ENCODE measurements around the gene STT3A.
A peak's percentile ranks its signal among the peaks of the same experiment; 100 is the strongest.

Gene STT3A

GRCh38 chr11:125592305-125593113, at the start of gene STT3A:
STT3A (plus strand) TSS chr11:125592852; CDS start chr11:125595916, 3,064 bp downstream.
- H3K4me3 ChIP-seq (ENCODE audit: low read length): peak within 1 kb of the TSS; percentile 83
- no peaks in the 10 kb centered on the region for H3K36me3 ChIP-seq (ENCODE audit: control insufficient read depth, insufficient read depth, low read length)
- peaks cover 10% of the 10 kb centered on the region for H3K4me1 ChIP-seq (ENCODE audit: control insufficient read depth, insufficient read depth, low read length)
- H3K9ac ChIP-seq (ENCODE audit: low read length): peak within 1 kb of the TSS; percentile 89
- H3K27me3 ChIP-seq (ENCODE audit: control insufficient read depth, insufficient read depth, low read length): no peaks in the 10 kb centered on the region
- no peaks in the 10 kb centered on the region for H3K9me3 ChIP-seq (ENCODE audit: control insufficient read depth, low read length)

- H3K9ac ChIP-seq (ENCODE audit: low read length): no peak overlapping the region
- H3K36me3 ChIP-seq (ENCODE audit: control insufficient read depth, insufficient read depth, low read length): no peaks in the 10 kb centered on the region
Measured at GRCh38 chr11:125550780-125551179, 41.9 kb upstream of the STT3A start.

GRCh38 chr11:125551835-125552342, 40.8 kb upstream of the STT3A start:
- peaks cover 6% of the 10 kb centered on the region for H3K9me3 ChIP-seq (ENCODE audit: control insufficient read depth, low read length)
- H3K4me3 ChIP-seq (ENCODE audit: low read length): no peak overlapping the region

More at GRCh38 chr11:125550780-125551179, 41.9 kb upstream of the STT3A start:
- H3K9me3 ChIP-seq (ENCODE audit: control insufficient read depth, low read length): peaks cover 6% of the 10 kb centered on the region
- no peak overlapping the region for H3K4me3 ChIP-seq (ENCODE audit: low read length)
- no peaks in the 10 kb centered on the region for H3K4me1 ChIP-seq (ENCODE audit: control insufficient read depth, insufficient read depth, low read length)
- H3K27me3 ChIP-seq (ENCODE audit: control insufficient read depth, insufficient read depth, low read length): no peaks in the 10 kb centered on the region

GRCh38 chr11:125552927-125553326, 39.7 kb upstream of the STT3A start:
- Histone ChIP-seq H3K9ac (ENCODE audit: low read length) (no peak overlapping the region), H3K4me3 (ENCODE audit: low read length) (no peak overlapping the region), H3K9me3 (ENCODE audit: control insufficient read depth, low read length) (peaks cover 6% of the 10 kb centered on the region), H3K4me1 (ENCODE audit: control insufficient read depth, insufficient read depth, low read length) (no peaks in the 10 kb centered on the region), H3K27me3 (ENCODE audit: control insufficient read depth, insufficient read depth, low read length) (no peaks in the 10 kb centered on the region), H3K36me3 (ENCODE audit: control insufficient read depth, insufficient read depth, low read length) (no peaks in the 10 kb centered on the region)

More at GRCh38 chr11:125551835-125552342, 40.8 kb upstream of the STT3A start:
- H3K27me3 ChIP-seq (ENCODE audit: control insufficient read depth, insufficient read depth, low read length): no peaks in the 10 kb centered on the region
- H3K9ac ChIP-seq (ENCODE audit: low read length): no peak overlapping the region
- no peaks in the 10 kb centered on the region for H3K4me1 ChIP-seq (ENCODE audit: control insufficient read depth, insufficient read depth, low read length)
- H3K36me3 ChIP-seq (ENCODE audit: control insufficient read depth, insufficient read depth, low read length): no peaks in the 10 kb centered on the region

- Histone ChIP-seq H3K9me3 (ENCODE audit: control insufficient read depth, low read length) (peaks cover 6% of the 10 kb centered on the region), H3K4me1 (ENCODE audit: control insufficient read depth, insufficient read depth, low read length) (no peaks in the 10 kb centered on the region), H3K27me3 (ENCODE audit: control insufficient read depth, insufficient read depth, low read length) (no peaks in the 10 kb centered on the region), H3K9ac (ENCODE audit: low read length) (no peak overlapping the region), H3K4me3 (ENCODE audit: low read length) (no peak overlapping the region), H3K36me3 (ENCODE audit: control insufficient read depth, insufficient read depth, low read length) (no peaks in the 10 kb centered on the region)
Measured at GRCh38 chr11:125553357-125553756, 39.3 kb upstream of the STT3A start.

GRCh38 chr11:125554038-125554437, 38.6 kb upstream of the STT3A start:
- Histone ChIP-seq H3K9ac (ENCODE audit: low read length) (no peak overlapping the region), H3K9me3 (ENCODE audit: control insufficient read depth, low read length) (peaks cover 6% of the 10 kb centered on the region), H3K36me3 (ENCODE audit: control insufficient read depth, insufficient read depth, low read length) (no peaks in the 10 kb centered on the region), H3K4me1 (ENCODE audit: control insufficient read depth, insufficient read depth, low read length) (no peaks in the 10 kb centered on the region), H3K4me3 (ENCODE audit: low read length) (no peak overlapping the region), H3K27me3 (ENCODE audit: control insufficient read depth, insufficient read depth, low read length) (no peaks in the 10 kb centered on the region)

- no peaks in the 10 kb centered on the region for H3K9me3 ChIP-seq (ENCODE audit: control insufficient read depth, low read length)
- no peak overlapping the region for H3K4me3 ChIP-seq (ENCODE audit: low read length)
- H3K36me3 ChIP-seq (ENCODE audit: control insufficient read depth, insufficient read depth, low read length): no peaks in the 10 kb centered on the region
- no peaks in the 10 kb centered on the region for H3K27me3 ChIP-seq (ENCODE audit: control insufficient read depth, insufficient read depth, low read length)
- H3K4me1 ChIP-seq (ENCODE audit: control insufficient read depth, insufficient read depth, low read length): no peaks in the 10 kb centered on the region
- no peak overlapping the region for H3K9ac ChIP-seq (ENCODE audit: low read length)
Measured at GRCh38 chr11:125559888-125560287, 32.8 kb upstream of the STT3A start.

GRCh38 chr11:125561924-125562323, 30.7 kb upstream of the STT3A start:
- no peak overlapping the region for H3K9ac ChIP-seq (ENCODE audit: low read length)
- no peaks in the 10 kb centered on the region for H3K4me1 ChIP-seq (ENCODE audit: control insufficient read depth, insufficient read depth, low read length)
- no peaks in the 10 kb centered on the region for H3K9me3 ChIP-seq (ENCODE audit: control insufficient read depth, low read length)
- H3K4me3 ChIP-seq (ENCODE audit: low read length): no peak overlapping the region
- H3K27me3 ChIP-seq (ENCODE audit: control insufficient read depth, insufficient read depth, low read length): no peaks in the 10 kb centered on the region
- H3K36me3 ChIP-seq (ENCODE audit: control insufficient read depth, insufficient read depth, low read length): no peaks in the 10 kb centered on the region

- Histone ChIP-seq H3K27me3 (ENCODE audit: control insufficient read depth, insufficient read depth, low read length) (no peaks in the 10 kb centered on the region), H3K36me3 (ENCODE audit: control insufficient read depth, insufficient read depth, low read length) (no peaks in the 10 kb centered on the region), H3K9me3 (ENCODE audit: control insufficient read depth, low read length) (no peaks in the 10 kb centered on the region), H3K4me3 (ENCODE audit: low read length) (no peak overlapping the region), H3K4me1 (ENCODE audit: control insufficient read depth, insufficient read depth, low read length) (no peaks in the 10 kb centered on the region), H3K9ac (ENCODE audit: low read length) (no peak overlapping the region)
Measured at GRCh38 chr11:125562430-125562829, 30.2 kb upstream of the STT3A start.

GRCh38 chr11:125564357-125564756, 28.3 kb upstream of the STT3A start:
- H3K9me3 ChIP-seq (ENCODE audit: control insufficient read depth, low read length): no peaks in the 10 kb centered on the region
- no peaks in the 10 kb centered on the region for H3K36me3 ChIP-seq (ENCODE audit: control insufficient read depth, insufficient read depth, low read length)
- H3K4me3 ChIP-seq (ENCODE audit: low read length): no peak overlapping the region
- H3K9ac ChIP-seq (ENCODE audit: low read length): no peak overlapping the region
- no peaks in the 10 kb centered on the region for H3K27me3 ChIP-seq (ENCODE audit: control insufficient read depth, insufficient read depth, low read length)
- H3K4me1 ChIP-seq (ENCODE audit: control insufficient read depth, insufficient read depth, low read length): no peaks in the 10 kb centered on the region

- H3K4me1 ChIP-seq (ENCODE audit: control insufficient read depth, insufficient read depth, low read length): peaks cover 12% of the 10 kb centered on the region
- no peaks in the 10 kb centered on the region for H3K27me3 ChIP-seq (ENCODE audit: control insufficient read depth, insufficient read depth, low read length)
- H3K9ac ChIP-seq (ENCODE audit: low read length): no peak overlapping the region
- no peaks in the 10 kb centered on the region for H3K36me3 ChIP-seq (ENCODE audit: control insufficient read depth, insufficient read depth, low read length)
- H3K4me3 ChIP-seq (ENCODE audit: low read length): no peak overlapping the region
- no peaks in the 10 kb centered on the region for H3K9me3 ChIP-seq (ENCODE audit: control insufficient read depth, low read length)
Measured at GRCh38 chr11:125566235-125566634, 26.4 kb upstream of the STT3A start.

- H3K36me3 ChIP-seq (ENCODE audit: control insufficient read depth, insufficient read depth, low read length): no peaks in the 10 kb centered on the region
- H3K4me3 ChIP-seq (ENCODE audit: low read length): peak within 1 kb of the TSS; percentile 72
- no peaks in the 10 kb centered on the region for H3K27me3 ChIP-seq (ENCODE audit: control insufficient read depth, insufficient read depth, low read length)
- H3K9ac ChIP-seq (ENCODE audit: low read length): peak within 1 kb of the TSS; percentile 91
- H3K4me1 ChIP-seq (ENCODE audit: control insufficient read depth, insufficient read depth, low read length): peaks cover 12% of the 10 kb centered on the region
- no peaks in the 10 kb centered on the region for H3K9me3 ChIP-seq (ENCODE audit: control insufficient read depth, low read length)
Measured at GRCh38 chr11:125568970-125569914, 23.4 kb upstream of the STT3A start, which contains the start of gene EI24. EI24 (plus strand) TSS chr11:125569477; CDS start chr11:125572528, 3,051 bp downstream.

Measured in mucosa of stomach (tissue), 1 donor.